SU-DHL-6 (cell line): ENCODE data around the gene GALNT16.

Source experiments
- H2AFZ ChIP-seq: fragments of 200-600 bp; sonication (generic); 2 replicates; pipeline ENCODE4 v1.6.1; 2014; ENCODE audit warnings: low read depth, mild to moderate bottlenecking, moderate library complexity, mixed read lengths, antibody characterized with exemption, low read length; ENCODE audit not compliant: severe bottlenecking
- H3F3A ChIP-seq: fragments of 200-600 bp; shearing (Covaris generic); 2 replicates; pipeline ENCODE4 v1.6.0; 2016; ENCODE audit warnings: antibody characterized with exemption, mild to moderate bottlenecking; ENCODE audit not compliant: insufficient read depth
- H3K27ac ChIP-seq: fragments of 200-600 bp; sonication (generic); 2 replicates; pipeline ENCODE4 v1.5.1; 2016; ENCODE audit warnings: low read depth, mild to moderate bottlenecking, low read length, moderate library complexity, mixed read lengths
- H3K27me3 ChIP-seq: fragments of 200-600 bp; sonication (generic), shearing (Covaris generic); 2 replicates; pipeline ENCODE4 v1.6.0; 2014; ENCODE audit warnings: mild to moderate bottlenecking, low read length
- H3K36me3 ChIP-seq: fragments of 200-600 bp; sonication (generic); 2 replicates; pipeline ENCODE4 v1.6.1; 2014; ENCODE audit warnings: mild to moderate bottlenecking, low read length, mixed read lengths
- H3K4me2 ChIP-seq: fragments of 300-600, 200-600 bp; shearing (Covaris generic), sonication (generic); 2 replicates; pipeline ENCODE4 v1.6.0; 2014; ENCODE audit warnings: low read length, low read depth, mild to moderate bottlenecking; ENCODE audit not compliant: poor library complexity, severe bottlenecking
- H3K4me3 ChIP-seq: fragments of 200-600 bp; sonication (generic); 2 replicates; pipeline ENCODE4 v1.5.1; 2014; ENCODE audit warnings: antibody characterized with exemption, low read length, mild to moderate bottlenecking, mixed read lengths; ENCODE audit not compliant: insufficient read depth, poor library complexity, severe bottlenecking
- H3K79me2 ChIP-seq: fragments of 200-600 bp; sonication (generic); 2 replicates; pipeline ENCODE4 v1.6.1; 2014; ENCODE audit warnings: mild to moderate bottlenecking, low read length, moderate library complexity; ENCODE audit not compliant: insufficient read depth
- H3K9ac ChIP-seq: fragments of 200-600 bp; sonication (generic); 2 replicates; pipeline ENCODE4 v1.7.0; 2014; ENCODE audit warnings: mild to moderate bottlenecking, low read length
- H3K9me2 ChIP-seq: fragments of 200-600 bp; sonication (generic); replicated peaks from 2 replicates; pipeline ENCODE4 v1.6.1; 2014; ENCODE audit warnings: low read length; ENCODE audit not compliant: insufficient read depth
- H3K9me3 ChIP-seq: fragments of 200-600 bp; sonication (generic); 2 replicates; pipeline ENCODE4 v1.6.1; 2014; ENCODE audit warnings: low read length, mixed read lengths; ENCODE audit not compliant: insufficient read depth
- H4K20me1 ChIP-seq: fragments of 200-600 bp; sonication (generic); 2 replicates; pipeline ENCODE4 v1.6.1; 2014; ENCODE audit warnings: low read depth, mild to moderate bottlenecking, antibody characterized with exemption, low read length, moderate library complexity, mixed read lengths
- CTCF ChIP-seq: fragments of 200-600 bp; sonication (generic); IDR thresholded peaks from one replicate; pipeline ENCODE4 v1.5.1; 2017; ENCODE audit warnings: antibody characterized with exemption, mild to moderate bottlenecking, low read length, moderate library complexity; ENCODE audit not compliant: insufficient read depth, poor library complexity, severe bottlenecking
- EZH2phosphoT487 ChIP-seq: fragments of 200-600 bp; sonication (generic), shearing (Covaris generic); conservative IDR thresholded peaks from 2 replicates; pipeline ENCODE4 v1.6.1; 2018; ENCODE audit warnings: mild to moderate bottlenecking, antibody characterized with exemption, low read length, moderate library complexity, mixed read lengths

GALNT16 gene

GRCh38 chr14:69226178-69226577 is 33.8 kb upstream of the GALNT16 start:
- no peak overlapping the region for H3K27ac ChIP-seq
- no peak overlapping the region for H3K4me3 ChIP-seq
- no peaks in the 10 kb centered on the region for H3F3A ChIP-seq
- H3K9me2 ChIP-seq = no peaks in the 10 kb centered on the region
- H3K36me3 ChIP-seq = no peaks in the 10 kb centered on the region
- no peak overlapping the region for H2AFZ ChIP-seq
- H3K79me2 ChIP-seq = no peaks in the 10 kb centered on the region
- H3K9me3 ChIP-seq = no peaks in the 10 kb centered on the region
- H3K27me3 ChIP-seq = no peaks in the 10 kb centered on the region
- TF ChIP-seq CTCF = no peak
- no peak for TF ChIP-seq EZH2phosphoT487
- no peak overlapping the region for H3K9ac ChIP-seq
- no peak overlapping the region for H3K4me2 ChIP-seq
- no peaks in the 10 kb centered on the region for H4K20me1 ChIP-seq

GRCh38 chr14:69226736-69227135 is 33.2 kb upstream of the GALNT16 start:
- Histone ChIP-seq H3K27ac (no peak overlapping the region), H3F3A (no peaks in the 10 kb centered on the region), H3K79me2 (no peaks in the 10 kb centered on the region), H3K9ac (no peak overlapping the region), H3K4me3 (no peak overlapping the region), H3K36me3 (no peaks in the 10 kb centered on the region), H4K20me1 (no peaks in the 10 kb centered on the region), H3K27me3 (no peaks in the 10 kb centered on the region), H2AFZ (no peak overlapping the region), H3K4me2 (no peak overlapping the region), H3K9me3 (no peaks in the 10 kb centered on the region), H3K9me2 (no peaks in the 10 kb centered on the region)
- no peak for TF ChIP-seq CTCF
- TF ChIP-seq EZH2phosphoT487 = no peak

GRCh38 chr14:69231486-69231885 is 28.5 kb upstream of the GALNT16 start:
- Histone ChIP-seq H3K9me2 (no peaks in the 10 kb centered on the region), H3F3A (no peaks in the 10 kb centered on the region), H3K9ac (no peak overlapping the region), H2AFZ (no peak overlapping the region), H3K27me3 (no peaks in the 10 kb centered on the region), H3K4me2 (no peak overlapping the region), H3K36me3 (no peaks in the 10 kb centered on the region), H3K27ac (no peak overlapping the region), H3K9me3 (no peaks in the 10 kb centered on the region), H3K79me2 (no peaks in the 10 kb centered on the region), H3K4me3 (no peak overlapping the region), H4K20me1 (no peaks in the 10 kb centered on the region)
- TF ChIP-seq CTCF (no peak), EZH2phosphoT487 (no peak)

- H3F3A ChIP-seq = no peaks in the 10 kb centered on the region
- H3K27ac ChIP-seq = no peak overlapping the region
- no peak overlapping the region for H2AFZ ChIP-seq
- H3K9me2 ChIP-seq = no peaks in the 10 kb centered on the region
- no peaks in the 10 kb centered on the region for H4K20me1 ChIP-seq
- no peak overlapping the region for H3K4me2 ChIP-seq
- no peak overlapping the region for H3K9ac ChIP-seq
- H3K79me2 ChIP-seq = no peaks in the 10 kb centered on the region
- H3K27me3 ChIP-seq = no peaks in the 10 kb centered on the region
- TF ChIP-seq CTCF (no peak), EZH2phosphoT487 (no peak)
- H3K4me3 ChIP-seq = no peak overlapping the region
- H3K9me3 ChIP-seq = no peaks in the 10 kb centered on the region
- H3K36me3 ChIP-seq = no peaks in the 10 kb centered on the region
These were observed 27.6 kb upstream of the GALNT16 start for GRCh38 chr14:69232388-69232787.
